ENCODE data around the gene SPINK8.

SPINK8 gene

DNA sequence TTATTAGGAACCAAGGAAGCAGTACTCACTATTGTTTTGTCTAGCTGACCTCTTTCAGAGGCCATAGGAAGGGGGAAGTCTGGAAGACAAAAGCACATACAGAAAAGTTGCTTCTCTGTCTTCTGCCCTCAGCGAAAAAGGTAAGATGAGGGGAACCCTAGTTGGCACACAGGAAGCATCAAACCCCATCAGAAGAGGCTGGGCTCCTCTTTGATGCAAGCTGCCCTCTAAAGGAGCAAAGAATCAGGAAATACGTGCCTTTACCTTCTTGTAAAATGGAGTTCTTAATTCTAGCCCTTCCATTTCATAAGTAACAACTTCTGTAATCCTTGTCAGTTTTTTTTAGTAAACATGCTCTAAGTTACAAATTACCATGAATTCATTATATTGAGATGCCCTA lies 12.5 kb downstream of the SPINK8 start:
- Histone ChIP-seq H3K27me3 (ENCODE audit: control insufficient read depth in 1 of 2, insufficient read depth in 2 of 2, low read length in 2 of 2) (no peaks in the 10 kb centered on the region), H3K36me3 (ENCODE audit: control insufficient read depth in 2 of 2, insufficient read depth in 2 of 2, low read length in 2 of 2) (no peaks in the 10 kb centered on the region), H3K9me3 (ENCODE audit: control insufficient read depth in 2 of 2, low read length in 2 of 2) (peaks cover 2 to 4% of the 10 kb centered on the region in 2 donors), H3K4me3 (ENCODE audit: low read length in 2 of 2) (no peak overlapping the region), H3K27ac (ENCODE audit: low read length) (no peak overlapping the region), H3K4me1 (ENCODE audit: control insufficient read depth, insufficient read depth, low read length) (no peaks in the 10 kb centered on the region), H3K9ac (ENCODE audit: low read length in 2 of 2) (no peak overlapping the region)

DNA sequence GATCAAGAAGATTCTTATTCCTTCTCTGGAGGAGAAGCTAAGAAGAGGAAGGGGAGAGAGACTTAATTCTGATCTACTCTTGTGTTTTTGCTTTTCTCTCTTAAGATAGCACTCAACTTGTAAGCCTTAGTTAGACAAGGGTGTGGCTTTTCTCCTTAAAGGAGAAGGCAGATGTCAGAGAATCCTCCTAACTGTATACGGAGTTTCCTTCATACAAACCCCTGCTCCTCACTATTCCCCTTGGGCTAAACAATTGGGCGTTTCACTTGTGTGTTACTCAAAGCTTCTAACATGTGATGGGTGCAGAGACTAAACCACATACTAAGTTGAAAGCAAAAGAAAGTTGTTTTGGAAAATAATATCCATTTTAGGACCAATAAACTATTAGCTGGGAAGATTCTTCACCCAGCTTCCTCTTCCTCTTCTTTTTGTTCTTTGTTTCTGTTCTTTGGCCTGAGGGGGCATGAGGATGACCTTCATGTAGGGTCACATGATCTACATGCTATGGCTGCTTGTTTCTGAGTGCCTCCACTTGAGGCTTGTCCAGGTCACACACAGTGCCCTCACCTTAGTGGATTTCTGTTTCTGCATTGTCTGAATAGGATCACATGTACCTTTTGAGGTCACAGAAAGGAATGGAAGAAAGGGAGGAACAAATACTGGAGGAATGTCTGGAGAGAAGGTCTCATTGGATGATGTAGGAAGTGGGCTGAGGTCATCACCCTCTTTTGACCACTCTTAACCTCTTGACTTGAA lies 14.6 kb downstream of the SPINK8 start:
- Histone ChIP-seq H3K4me3 (ENCODE audit: low read length in 2 of 2) (no peak overlapping the region), H3K36me3 (ENCODE audit: control insufficient read depth in 2 of 2, insufficient read depth in 2 of 2, low read length in 2 of 2) (no peaks in the 10 kb centered on the region), H3K9ac (ENCODE audit: low read length in 2 of 2) (no peak overlapping the region), H3K9me3 (ENCODE audit: control insufficient read depth in 2 of 2, low read length in 2 of 2) (peaks cover 4 to 7% of the 10 kb centered on the region in 2 donors), H3K4me1 (ENCODE audit: control insufficient read depth, insufficient read depth, low read length) (no peaks in the 10 kb centered on the region), H3K27me3 (ENCODE audit: control insufficient read depth in 1 of 2, insufficient read depth in 2 of 2, low read length in 2 of 2) (no peaks in the 10 kb centered on the region), H3K27ac (ENCODE audit: low read length) (no peak overlapping the region)

DNA sequence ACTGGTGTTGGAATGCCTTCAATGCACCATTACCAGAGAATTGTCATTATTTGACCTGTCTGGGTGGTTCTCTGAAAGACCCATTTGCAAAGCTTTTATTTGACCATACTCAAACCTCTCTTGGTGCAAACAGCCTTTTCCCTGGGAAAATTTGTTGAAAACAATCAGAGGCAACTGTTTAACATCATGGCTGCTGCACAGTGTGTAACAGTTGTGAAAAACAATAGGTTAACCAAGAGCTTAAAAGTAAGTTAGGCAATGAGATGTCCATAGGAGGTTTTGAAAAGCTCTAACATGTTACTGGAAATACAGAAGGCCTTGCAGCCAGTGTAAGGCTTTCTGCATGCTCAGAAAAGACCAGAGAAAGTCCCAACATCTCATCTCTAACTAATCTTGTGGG lies 18.9 kb downstream of the SPINK8 start:
- Histone ChIP-seq H3K9me3 (ENCODE audit: control insufficient read depth in 2 of 2, low read length in 2 of 2) (peaks cover 4 to 7% of the 10 kb centered on the region in 2 donors), H3K36me3 (ENCODE audit: control insufficient read depth in 2 of 2, insufficient read depth in 2 of 2, low read length in 2 of 2) (no peaks in the 10 kb centered on the region)

DNA sequence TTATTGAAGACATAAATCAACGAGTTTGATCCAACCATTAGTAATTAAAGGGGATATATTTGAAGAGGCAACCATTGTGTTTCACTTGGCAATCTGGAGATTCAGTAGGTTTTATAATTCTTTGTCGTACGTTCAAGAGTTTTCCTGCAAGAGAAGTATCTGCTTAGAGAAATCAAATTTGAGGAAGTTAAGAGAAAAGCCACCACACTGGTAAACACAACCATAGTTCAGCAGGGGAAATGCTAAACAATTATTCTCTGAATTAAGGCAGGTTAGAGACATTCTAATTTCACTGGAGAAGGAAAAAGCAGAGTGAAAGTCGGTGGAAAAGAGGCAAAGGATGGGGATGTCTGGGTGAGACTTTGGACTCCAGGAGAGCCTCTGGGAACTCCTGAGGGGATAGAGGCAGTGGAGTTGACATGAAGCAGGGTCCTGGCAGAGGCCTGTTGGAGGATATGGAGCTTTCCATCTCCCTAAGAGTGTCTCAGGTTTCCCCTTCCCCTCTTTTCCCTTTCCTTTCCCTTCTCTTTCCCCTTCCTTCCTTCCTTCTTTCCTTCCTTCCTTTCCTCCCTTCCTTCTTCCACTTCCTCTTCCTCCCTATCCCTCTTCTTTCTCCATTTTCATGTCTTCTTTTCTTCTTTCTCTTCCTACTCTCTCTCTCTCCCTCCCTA lies 26.5 kb downstream of the SPINK8 start:
- no peaks in the 10 kb centered on the region for H3K27me3 ChIP-seq (ENCODE audit: control insufficient read depth in 1 of 2, insufficient read depth in 2 of 2, low read length in 2 of 2)
- no peak overlapping the region for H3K4me3 ChIP-seq (ENCODE audit: low read length in 2 of 2)
- no peaks in the 10 kb centered on the region for H3K9me3 ChIP-seq (ENCODE audit: control insufficient read depth in 2 of 2, low read length in 2 of 2)
- H3K4me1 ChIP-seq (ENCODE audit: control insufficient read depth, insufficient read depth, low read length) = peaks cover 3% of the 10 kb centered on the region
- no peaks in the 10 kb centered on the region for H3K36me3 ChIP-seq (ENCODE audit: control insufficient read depth in 2 of 2, insufficient read depth in 2 of 2, low read length in 2 of 2)
- no peak overlapping the region for H3K9ac ChIP-seq (ENCODE audit: low read length in 2 of 2)
- H3K27ac ChIP-seq (ENCODE audit: low read length) = no peak overlapping the region

More for the DNA sequence above, 18.9 kb downstream of the SPINK8 start:
- H3K4me1 ChIP-seq (ENCODE audit: control insufficient read depth, insufficient read depth, low read length) = no peaks in the 10 kb centered on the region
- no peaks in the 10 kb centered on the region for H3K27me3 ChIP-seq (ENCODE audit: control insufficient read depth in 1 of 2, insufficient read depth in 2 of 2, low read length in 2 of 2)
- H3K9ac ChIP-seq (ENCODE audit: low read length in 2 of 2) = no peak overlapping the region
- no peak overlapping the region for H3K27ac ChIP-seq (ENCODE audit: low read length)
- no peak overlapping the region for H3K4me3 ChIP-seq (ENCODE audit: low read length in 2 of 2)

DNA sequence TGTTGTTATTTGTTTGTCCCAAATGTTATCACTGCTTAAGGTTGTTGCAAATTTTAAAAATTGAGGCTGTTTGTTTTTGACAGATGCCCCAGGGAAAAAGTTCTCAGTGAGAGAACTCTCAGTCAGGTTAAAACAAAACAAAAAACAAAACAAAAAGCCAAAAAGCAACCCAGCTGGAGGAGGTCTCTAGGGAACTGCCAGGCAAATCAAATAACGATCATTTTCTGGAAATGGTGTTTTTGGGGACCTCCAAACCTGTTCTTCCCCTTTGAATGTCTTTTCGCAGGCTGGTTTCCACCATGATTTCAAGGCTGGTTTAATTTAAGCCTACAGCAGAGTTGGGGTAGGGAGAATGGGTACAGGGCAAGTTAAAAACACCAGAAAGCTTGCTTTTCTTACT lies 27.2 kb downstream of the SPINK8 start:
- H3K4me1 ChIP-seq (ENCODE audit: control insufficient read depth, insufficient read depth, low read length) = peaks cover 9% of the 10 kb centered on the region
- H3K4me3 ChIP-seq (ENCODE audit: low read length in 2 of 2) = no peak overlapping the region
- H3K27me3 ChIP-seq (ENCODE audit: control insufficient read depth in 1 of 2, insufficient read depth in 2 of 2, low read length in 2 of 2) = no peaks in the 10 kb centered on the region
- H3K27ac ChIP-seq (ENCODE audit: low read length) = no peak overlapping the region
- H3K9ac ChIP-seq (ENCODE audit: low read length in 2 of 2) = no peak overlapping the region
- no peaks in the 10 kb centered on the region for H3K36me3 ChIP-seq (ENCODE audit: control insufficient read depth in 2 of 2, insufficient read depth in 2 of 2, low read length in 2 of 2)
- no peaks in the 10 kb centered on the region for H3K9me3 ChIP-seq (ENCODE audit: control insufficient read depth in 2 of 2, low read length in 2 of 2)

DNA sequence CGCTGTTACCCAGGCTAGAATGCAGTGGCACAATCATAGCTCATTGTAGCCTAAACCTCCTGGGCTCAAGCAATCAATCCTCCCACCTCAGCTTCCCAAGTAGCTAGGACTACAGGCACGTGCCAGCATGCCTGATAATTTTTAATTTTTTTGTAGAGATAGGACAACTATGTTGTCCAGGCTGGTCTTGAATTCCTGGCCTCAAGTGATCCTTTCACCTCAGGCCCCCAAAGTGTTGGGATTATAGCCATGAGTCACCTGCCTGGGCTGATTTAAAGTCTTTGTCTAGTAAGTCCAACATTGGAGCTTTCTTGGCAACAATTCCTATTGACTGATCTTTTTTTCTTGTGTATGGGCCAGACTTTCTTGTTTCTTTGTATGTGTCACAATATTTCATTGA lies 28.1 kb downstream of the SPINK8 start:
- no peak overlapping the region for H3K4me3 ChIP-seq (ENCODE audit: low read length in 2 of 2)
- no peak overlapping the region for H3K9ac ChIP-seq (ENCODE audit: low read length in 2 of 2)
- no peaks in the 10 kb centered on the region for H3K36me3 ChIP-seq (ENCODE audit: control insufficient read depth in 2 of 2, insufficient read depth in 2 of 2, low read length in 2 of 2)
- H3K4me1 ChIP-seq (ENCODE audit: control insufficient read depth, insufficient read depth, low read length) = peaks cover 11% of the 10 kb centered on the region
- no peaks in the 10 kb centered on the region for H3K9me3 ChIP-seq (ENCODE audit: control insufficient read depth in 2 of 2, low read length in 2 of 2)
- H3K27me3 ChIP-seq (ENCODE audit: control insufficient read depth in 1 of 2, insufficient read depth in 2 of 2, low read length in 2 of 2) = no peaks in the 10 kb centered on the region
- no peak overlapping the region for H3K27ac ChIP-seq (ENCODE audit: low read length)

DNA sequence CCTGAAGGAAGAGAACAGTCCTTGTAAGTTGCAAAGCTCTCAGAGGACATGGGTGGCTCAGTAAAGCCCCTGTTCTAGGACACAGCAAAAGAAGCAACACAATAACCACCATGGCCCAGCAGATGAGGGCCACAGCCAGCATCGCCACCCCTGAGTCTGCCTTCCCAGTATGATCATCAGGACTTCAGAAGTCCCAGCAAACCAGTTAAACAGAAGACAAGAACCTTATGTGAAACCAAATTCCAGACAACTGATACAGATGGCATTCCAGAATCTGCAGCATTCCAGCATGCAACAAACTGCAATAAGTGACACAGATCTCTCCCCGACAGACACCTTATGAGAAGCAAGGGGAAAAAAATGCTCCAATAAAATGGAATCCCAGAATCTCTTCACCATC lies 30.4 kb downstream of the SPINK8 start:
- H3K27ac ChIP-seq (ENCODE audit: low read length) = no peak overlapping the region
- no peak overlapping the region for H3K9ac ChIP-seq (ENCODE audit: low read length in 2 of 2)
- H3K36me3 ChIP-seq (ENCODE audit: control insufficient read depth in 2 of 2, insufficient read depth in 2 of 2, low read length in 2 of 2) = peaks cover 3 to 4% of the 10 kb centered on the region in 2 donors
- H3K4me3 ChIP-seq (ENCODE audit: low read length in 2 of 2) = no peak overlapping the region
- H3K27me3 ChIP-seq (ENCODE audit: control insufficient read depth in 1 of 2, insufficient read depth in 2 of 2, low read length in 2 of 2) = no peaks in the 10 kb centered on the region
- H3K4me1 ChIP-seq (ENCODE audit: control insufficient read depth, insufficient read depth, low read length) = peaks cover 19% of the 10 kb centered on the region
- no peaks in the 10 kb centered on the region for H3K9me3 ChIP-seq (ENCODE audit: control insufficient read depth in 2 of 2, low read length in 2 of 2)

DNA sequence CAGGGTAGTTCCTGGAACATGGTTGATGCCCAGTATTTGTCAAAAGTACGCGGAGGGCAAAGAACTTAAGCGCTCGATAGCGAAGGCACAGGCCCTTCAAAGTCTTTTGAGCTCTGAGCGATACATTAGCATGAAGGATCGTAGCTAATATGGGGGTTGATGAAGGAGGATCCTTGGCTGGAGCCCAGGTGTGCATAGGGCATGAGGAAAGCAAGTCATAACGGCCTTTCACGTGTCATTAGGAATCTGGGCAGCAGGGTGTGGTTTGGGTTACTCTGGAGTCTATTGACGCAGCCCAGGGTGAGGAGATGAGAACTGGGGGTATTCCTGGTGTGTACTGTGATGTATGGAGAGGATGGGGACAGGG lies 31.7 kb downstream of the SPINK8 start:
- Histone ChIP-seq H3K27ac (ENCODE audit: low read length) (peak overlapping the region; percentile 97), H3K36me3 (ENCODE audit: control insufficient read depth in 2 of 2, insufficient read depth in 2 of 2, low read length in 2 of 2) (peaks cover 15 to 16% of the 10 kb centered on the region in 2 donors), H3K4me3 (ENCODE audit: low read length in 2 of 2) (peak overlapping the region; percentile 94 to 98), H3K4me1 (ENCODE audit: control insufficient read depth, insufficient read depth, low read length) (peaks cover 19% of the 10 kb centered on the region), H3K9ac (ENCODE audit: low read length in 2 of 2) (peak overlapping the region; percentile 96 to 97), H3K27me3 (ENCODE audit: control insufficient read depth in 1 of 2, insufficient read depth in 2 of 2, low read length in 2 of 2) (no peaks in the 10 kb centered on the region), H3K9me3 (ENCODE audit: control insufficient read depth in 2 of 2, low read length in 2 of 2) (no peaks in the 10 kb centered on the region)

DNA sequence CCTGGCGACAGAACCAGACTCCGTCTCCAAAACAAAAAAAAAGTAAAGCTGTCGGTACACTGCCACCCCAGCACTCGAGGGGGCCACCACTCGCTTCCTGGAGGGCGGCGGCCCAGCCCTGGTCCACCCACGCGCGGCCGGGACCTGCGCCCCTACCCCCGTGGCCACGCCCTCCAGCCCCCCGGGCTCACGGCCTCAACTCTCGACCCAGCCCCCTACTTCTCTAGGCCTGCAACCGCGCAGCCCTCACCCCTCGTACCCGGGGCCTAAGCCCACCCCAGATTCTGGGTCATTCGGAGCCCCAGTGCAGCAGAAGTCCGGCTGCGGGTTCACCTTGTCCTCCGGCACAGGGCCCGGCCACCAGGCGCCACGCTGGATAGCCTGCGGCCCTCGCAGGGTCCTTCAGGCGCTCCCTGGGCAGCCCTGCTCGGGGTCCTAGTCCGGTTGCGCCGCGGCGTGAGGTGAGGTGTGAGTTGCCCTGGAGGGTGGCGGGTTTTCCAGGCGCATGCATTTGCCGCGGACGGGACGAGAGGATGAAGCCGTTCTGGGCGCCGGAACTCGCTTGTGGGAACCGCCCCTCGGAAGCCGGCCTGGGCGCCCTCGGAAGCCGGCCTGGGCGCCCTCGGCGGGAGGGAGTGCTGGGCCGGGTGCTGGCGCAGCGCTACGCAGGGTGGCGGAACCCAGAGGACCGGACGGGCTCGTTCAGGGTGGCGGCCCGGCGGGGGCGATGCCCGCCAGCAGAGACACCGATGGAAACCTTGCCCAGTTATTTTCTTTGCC lies 32.3 kb downstream of the SPINK8 start, which contains the start of gene NME6:
NME6 (minus strand) TSS at position 348 of the 780 bp plus-strand sequence.
- Histone ChIP-seq H3K9me3 (ENCODE audit: control insufficient read depth in 2 of 2, low read length in 2 of 2) (no peaks in the 10 kb centered on the region), H3K4me1 (ENCODE audit: control insufficient read depth, insufficient read depth, low read length) (peaks cover 19% of the 10 kb centered on the region), H3K36me3 (ENCODE audit: control insufficient read depth in 2 of 2, insufficient read depth in 2 of 2, low read length in 2 of 2) (peaks cover 20 to 21% of the 10 kb centered on the region in 2 donors), H3K9ac (ENCODE audit: low read length in 2 of 2) (peak within 1 kb of the TSS; percentile 96 to 97), H3K27me3 (ENCODE audit: control insufficient read depth in 1 of 2, insufficient read depth in 2 of 2, low read length in 2 of 2) (no peaks in the 10 kb centered on the region), H3K27ac (ENCODE audit: low read length) (peak within 1 kb of the TSS; percentile 97), H3K4me3 (ENCODE audit: low read length in 2 of 2) (peak within 1 kb of the TSS; percentile 94 to 98)

DNA sequence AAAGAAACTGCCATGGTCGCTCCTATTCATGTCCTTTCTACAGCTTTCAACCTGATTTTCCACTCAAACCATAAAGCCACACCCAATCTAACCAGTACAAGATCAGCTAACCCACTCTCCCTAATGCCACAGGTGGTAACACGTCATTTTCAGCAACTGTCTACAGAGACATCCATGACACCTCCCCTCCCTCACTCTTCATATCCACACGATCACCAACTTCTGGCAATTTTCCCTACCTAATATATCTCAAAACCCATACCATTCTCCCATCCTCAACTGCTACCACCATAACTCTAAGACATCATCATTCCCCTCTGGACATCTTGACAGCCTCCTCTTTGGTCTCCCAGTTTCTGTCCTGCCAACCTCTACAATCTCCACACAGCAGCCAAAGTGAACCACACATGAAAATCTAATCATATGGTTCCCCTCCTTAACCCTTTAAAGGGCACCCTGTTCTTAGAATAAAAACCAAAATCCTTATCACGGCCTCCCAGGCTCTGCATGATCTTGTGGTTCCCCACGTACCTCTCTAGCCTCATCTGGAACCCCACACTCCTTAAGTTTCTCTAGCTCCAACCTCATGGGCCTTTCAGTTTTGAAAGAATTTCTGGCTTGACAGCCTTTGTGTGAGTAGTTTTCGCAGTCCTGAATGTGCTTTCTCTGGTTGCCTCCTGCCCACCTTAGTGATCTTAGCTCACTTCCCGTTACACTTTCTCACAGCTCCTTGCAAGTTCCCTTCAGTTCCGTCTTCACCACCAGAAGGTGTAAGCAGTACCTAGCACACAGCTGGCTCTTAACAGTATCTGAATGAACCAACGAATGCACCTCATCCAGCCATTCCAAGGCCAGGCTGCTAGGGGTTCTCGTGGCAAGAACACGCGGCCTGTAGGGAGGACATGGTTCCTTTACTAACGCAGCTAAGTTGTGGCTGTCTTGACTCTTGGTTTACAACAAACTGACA lies 33.4 kb downstream of the SPINK8 start:
- H3K4me1 ChIP-seq (ENCODE audit: control insufficient read depth, insufficient read depth, low read length) = peaks cover 19% of the 10 kb centered on the region
- no peaks in the 10 kb centered on the region for H3K9me3 ChIP-seq (ENCODE audit: control insufficient read depth in 2 of 2, low read length in 2 of 2)
- peak overlapping the region; percentile 94 to 98 for H3K4me3 ChIP-seq (ENCODE audit: low read length in 2 of 2)
- H3K27me3 ChIP-seq (ENCODE audit: control insufficient read depth in 1 of 2, insufficient read depth in 2 of 2, low read length in 2 of 2) = no peaks in the 10 kb centered on the region
- peak overlapping the region; percentile 96 to 97 for H3K9ac ChIP-seq (ENCODE audit: low read length in 2 of 2)
- peaks cover 25 to 28% of the 10 kb centered on the region in 2 donors for H3K36me3 ChIP-seq (ENCODE audit: control insufficient read depth in 2 of 2, insufficient read depth in 2 of 2, low read length in 2 of 2)
- H3K27ac ChIP-seq (ENCODE audit: low read length) = peak overlapping the region; percentile 97
